IMR-90 (cell line): ENCODE data around the gene FOXP1. TPM values are rescaled to one million over a fixed set of nuclear protein-coding genes. Genes with fewer than 3 reads are reported as not detected.

Experiments
- ATAC-seq: fragments of 200-7000 bp; cut with Tn5 transposase; 2 replicates; pipeline ENCODE4 v1.9.1; 2020; ENCODE audit warnings: low read depth, mild to moderate bottlenecking, moderate library complexity
- BruUV-seq: library from RNA; stranded (reverse); fragments of 400-500 nt; replicated peaks from 2 replicates; lab custom pipeline; 2021; lab: Mats Ljungman, UMichigan
- CTCF ChIA-PET: fragments of 300-600 bp; formaldehyde crosslinking; extraction: SDS; loops from one replicate; lab custom pipeline; 2021; ENCODE audit warnings: antibody characterized with exemption; lab: Yijun Ruan, JAX
- POLR2A ChIA-PET: fragments of 300-600 bp; sonication (Branson Sonifier 250); formaldehyde crosslinking; loops from one replicate; lab custom pipeline; 2022; ENCODE audit warnings: antibody characterized with exemption; ENCODE audit not compliant: unreplicated experiment; lab: Charles Lee
- DNase-seq: peaks from one replicate; pipeline ENCODE4 v3.0.0; 2013
- H2AFZ ChIP-seq: replicated peaks from 2 replicates; pipeline ENCODE3; 2013; ENCODE audit warnings: low read length, mild to moderate bottlenecking; ENCODE audit not compliant: poor library complexity
- H2AK5ac ChIP-seq: 2 replicates; pipeline ENCODE4 v1.6.1; 2013; ENCODE audit warnings: low read depth, low read length, inconsistent platforms
- H2AK9ac ChIP-seq: replicated peaks from 2 replicates; pipeline ENCODE3; 2013; ENCODE audit warnings: mild to moderate bottlenecking, low read depth, low read length, moderate library complexity; ENCODE audit not compliant: poor library complexity
- H2BK120ac ChIP-seq: 2 replicates; pipeline ENCODE4 v1.6.1; 2013; ENCODE audit warnings: low read depth, low read length, inconsistent platforms
- H2BK15ac ChIP-seq: 3 replicates; pipeline ENCODE4 v1.6.1; 2013; ENCODE audit warnings: low read depth, low read length, inconsistent platforms
- H2BK20ac ChIP-seq: 2 replicates; pipeline ENCODE4 v1.6.1; 2013; ENCODE audit warnings: low read depth, mild to moderate bottlenecking, inconsistent platforms, low read length, moderate library complexity
- H2BK5ac ChIP-seq: 2 replicates; pipeline ENCODE4 v1.6.1; 2013; ENCODE audit warnings: mild to moderate bottlenecking, low read depth, low read length, inconsistent platforms; ENCODE audit not compliant: poor library complexity, severe bottlenecking
- H3K14ac ChIP-seq: replicated peaks from 2 replicates; pipeline ENCODE4 v1.6.1; 2013; ENCODE audit warnings: low read depth, low read length, inconsistent platforms
- H3K18ac ChIP-seq: 2 replicates; pipeline ENCODE4 v1.6.1; 2013; ENCODE audit warnings: low read depth, low read length, control low read depth
- H3K23ac ChIP-seq: 2 replicates; pipeline ENCODE4 v1.6.1; 2013; ENCODE audit warnings: low read depth, low read length, inconsistent platforms
- H3K27ac ChIP-seq: 2 replicates; pipeline ENCODE4 v1.5.1; 2013; ENCODE audit warnings: mild to moderate bottlenecking, control low read depth, low read length; ENCODE audit not compliant: insufficient read depth
- H3K27me3 ChIP-seq: 2 replicates; pipeline ENCODE4 v1.6.1; 2013; ENCODE audit warnings: low read length; ENCODE audit not compliant: control insufficient read depth, insufficient read depth
- H3K36me3 ChIP-seq: 2 replicates; pipeline ENCODE4 v1.6.1; 2013; ENCODE audit warnings: low read length, mixed read lengths; ENCODE audit not compliant: control insufficient read depth, insufficient read depth
- H3K4ac ChIP-seq: 2 replicates; pipeline ENCODE4 v1.6.1; 2013; ENCODE audit warnings: low read depth, low read length, inconsistent platforms
- H3K4me1 ChIP-seq: 2 replicates; pipeline ENCODE4 v1.6.1; 2013; ENCODE audit warnings: low read length, mixed read lengths; ENCODE audit not compliant: control insufficient read depth, insufficient read depth
- H3K4me2 ChIP-seq: 2 replicates; pipeline ENCODE4 v1.6.1; 2013; ENCODE audit warnings: low read depth, mild to moderate bottlenecking, control low read depth, low read length, moderate library complexity
- H3K4me3 ChIP-seq: 2 replicates; pipeline ENCODE4 v1.5.1; 2013; ENCODE audit warnings: low read depth, mild to moderate bottlenecking, control low read depth, low read length, moderate library complexity; ENCODE audit not compliant: insufficient read depth
- H3K56ac ChIP-seq: 2 replicates; pipeline ENCODE4 v1.6.1; 2013; ENCODE audit warnings: low read length, inconsistent platforms; ENCODE audit not compliant: insufficient read depth; ENCODE audit errors: extremely low read depth
- H3K79me1 ChIP-seq, 2 experiments: 2 replicates each; pipeline ENCODE4 v1.6.1; 2013; ENCODE audit warnings: low read length in 2 of 2, inconsistent platforms in 1 of 2, low read depth in 1 of 2
- H3K9ac ChIP-seq: 2 replicates; pipeline ENCODE4 v1.6.1; 2013; ENCODE audit warnings: low read depth, low read length, control low read depth
- H3K9me1 ChIP-seq: 2 replicates; pipeline ENCODE4 v1.6.1; 2013; ENCODE audit warnings: low read length, inconsistent platforms; ENCODE audit not compliant: insufficient read depth
- H3K9me3 ChIP-seq: 2 replicates; pipeline ENCODE4 v1.6.1; 2013; ENCODE audit warnings: low read length; ENCODE audit not compliant: control insufficient read depth, insufficient read depth
- H4K20me1 ChIP-seq: 2 replicates; pipeline ENCODE4 v1.6.1; 2013; ENCODE audit warnings: low read length, inconsistent platforms; ENCODE audit not compliant: insufficient read depth
- H4K5ac ChIP-seq: 2 replicates; pipeline ENCODE4 v1.6.1; 2013; ENCODE audit warnings: mild to moderate bottlenecking, low read depth, low read length, control low read depth
- H4K8ac ChIP-seq, 2 experiments: 2 replicates each; pipeline ENCODE4 v1.6.1; 2013; ENCODE audit warnings: low read depth in 2 of 2, low read length in 2 of 2, control low read depth in 1 of 2, inconsistent platforms in 1 of 2
- H4K91ac ChIP-seq: 2 replicates; pipeline ENCODE4 v1.6.1; 2013; ENCODE audit warnings: low read depth, low read length, inconsistent platforms; ENCODE audit not compliant: insufficient read depth
- BHLHE40 ChIP-seq: fragments of 150-350 bp; IDR thresholded peaks from 2 replicates; pipeline ENCODE4 v1.6.1; 2016; ENCODE audit warnings: mild to moderate bottlenecking, low read depth, low read length
- CEBPB ChIP-seq: IDR thresholded peaks from 2 replicates; pipeline ENCODE4 v1.6.1; 2012; ENCODE audit warnings: low read depth, low read length, improper control_type of control experiment
- CHD1 ChIP-seq: IDR thresholded peaks from 2 replicates; pipeline ENCODE4 v1.6.1; 2012; ENCODE audit warnings: low read depth, low read length, improper control_type of control experiment
- FOS ChIP-seq: fragments of 150-350 bp; IDR thresholded peaks from 2 replicates; pipeline ENCODE4 v1.6.1; 2016; ENCODE audit warnings: low read depth, low read length
- MAFK ChIP-seq: IDR thresholded peaks from 2 replicates; pipeline ENCODE4 v1.6.1; 2012; ENCODE audit warnings: low read depth, low read length, improper control_type of control experiment
- MAZ ChIP-seq: IDR thresholded peaks from 2 replicates; pipeline ENCODE4 v1.6.1; 2012; ENCODE audit warnings: low read depth, mild to moderate bottlenecking, low read length, improper control_type of control experiment, moderate library complexity, borderline replicate concordance
- MXI1 ChIP-seq: IDR thresholded peaks from 2 replicates; pipeline ENCODE4 v1.6.1; 2012; ENCODE audit warnings: low read depth, mild to moderate bottlenecking, low read length, moderate library complexity, borderline replicate concordance
- NFE2L2 ChIP-seq: fragments of 150-350 bp; IDR thresholded peaks from 2 replicates; pipeline ENCODE4 v1.6.1; 2016; ENCODE audit warnings: low read depth, mild to moderate bottlenecking, low read length
- POLR2A ChIP-seq: IDR thresholded peaks from 2 replicates; pipeline ENCODE4 v1.6.1; 2012; ENCODE audit warnings: mild to moderate bottlenecking, low read depth, low read length
- RAD21 ChIP-seq: IDR thresholded peaks from 2 replicates; pipeline ENCODE4 v1.6.1; 2012; ENCODE audit warnings: low read length, improper control_type of control experiment
- RCOR1 ChIP-seq: IDR thresholded peaks from 2 replicates; pipeline ENCODE4 v1.6.1; 2012; ENCODE audit warnings: mild to moderate bottlenecking, low read length, improper control_type of control experiment; ENCODE audit not compliant: insufficient replicate concordance
- RFX5 ChIP-seq: IDR thresholded peaks from 2 replicates; pipeline ENCODE4 v1.8.0; 2012; ENCODE audit warnings: low read depth, mild to moderate bottlenecking, low read length, moderate library complexity
- SMC3 ChIP-seq: fragments of 150-350 bp; IDR thresholded peaks from 2 replicates; pipeline ENCODE4 v1.6.1; 2016; ENCODE audit warnings: low read depth, mild to moderate bottlenecking, antibody characterized with exemption, low read length, moderate library complexity
- WGBS, 2 experiments: methylation state at CpG; one replicate each; pipeline versions ENCODE4 v1.1.5 to v1.1.7; 2013; ENCODE audit warnings: missing lambda C conversion rate in 2 of 2; ENCODE audit not compliant: insufficient read length in 1 of 2; ENCODE audit errors: extremely low coverage in 2 of 2; 5-methylcytosine and 5-hydroxymethylcytosine counted together
- dilution Hi-C: fragments of 300-500 bp; cut with HindIII; formaldehyde crosslinking; loops from one replicate; pipeline ENCODE4 v1.14.3; 2018; ENCODE audit warnings: low sequenced_read_pairs; ENCODE audit not compliant: unreplicated experiment
- in situ Hi-C: fragments of 300-500 bp; cut with MboI; formaldehyde crosslinking; loops from 3 replicates; pipeline ENCODE4 v1.14.3; 2019; ENCODE audit warnings: low sequenced_read_pairs, inconsistent platforms, mixed read lengths
- intact Hi-C: fragments of 100-400 bp; cut with micrococcal nuclease; formaldehyde crosslinking; loops from 2 replicates; pipeline ENCODE4 v1.10.0; 2022
- polyA plus RNA-seq, 3 experiments: library from polyadenylated mRNA; depleted of rRNA; stranded (reverse); fragments of >200 nt; gene quantifications; 2 replicates each; pipeline ENCODE4 v1.2.3, GENCODE V29; 2012; ENCODE audit warnings: low replicate concordance in 1 of 3
- total RNA-seq: library from RNA; depleted of rRNA; stranded (reverse); fragments of >200 nt; gene quantifications from 2 replicates; pipeline ENCODE4 v1.2.3, GENCODE V29; 2012
- TF ChIP-seq, protein P1 (sequence below): conservative IDR thresholded peaks from 2 replicates; pipeline ENCODE4 v1.5.1; 2012; ENCODE audit warnings: mild to moderate bottlenecking, low read depth, low read length, improper control_type of control experiment
- TF ChIP-seq, protein P2 (sequence below): fragments of 150-350 bp; IDR thresholded peaks from 2 replicates; pipeline ENCODE4 v1.6.1; 2016; ENCODE audit warnings: low read depth, mild to moderate bottlenecking, low read length, moderate library complexity, borderline replicate concordance
- TF ChIP-seq, protein P3 (sequence below): fragments of 150-350 bp; IDR thresholded peaks from 2 replicates; pipeline ENCODE4 v1.6.1; 2017; ENCODE audit warnings: mild to moderate bottlenecking, antibody characterized with exemption, low read length, low read depth

Gene FOXP1
- total and polyA plus RNA-seq, 2 of the 4 experiments (the other 2 are of a cell fraction), result 37.0 to 132 TPM

DNA sequence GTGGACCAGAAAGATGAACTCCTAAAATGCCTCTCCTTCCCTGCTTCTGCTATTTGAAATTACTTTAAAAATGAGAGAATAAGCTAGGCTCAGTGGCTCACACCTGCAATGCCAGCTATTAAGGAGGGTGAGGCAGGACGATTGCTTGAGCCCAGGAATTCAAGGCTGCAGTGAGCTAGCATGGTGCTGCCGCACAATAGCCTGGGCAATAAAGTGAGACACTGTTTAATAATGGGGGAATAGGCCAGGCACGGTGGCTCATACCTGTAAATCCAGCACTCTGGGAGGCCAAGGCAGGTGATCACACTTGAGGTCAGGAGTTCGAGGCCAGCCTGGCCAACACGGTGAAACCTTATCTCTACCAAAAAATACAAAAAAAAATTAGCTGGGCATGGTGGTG, 271.1 kb downstream of the FOXP1 start:
- Histone ChIP-seq H2AK9ac (no peak overlapping the region), H2AK5ac (peak overlapping the region; percentile 20; the same call in 1 of the 2 replicates), H3K27me3 (no peaks in the 10 kb centered on the region), H4K5ac (no peak overlapping the region), H3K14ac (no peak overlapping the region), H3K4ac (no peak overlapping the region), H2BK5ac (no peak overlapping the region), H3K18ac (no peak overlapping the region), H3K79me1 (peaks cover 9 to 30% of the 10 kb centered on the region in 2 experiments), H3K56ac (no peak overlapping the region), H4K91ac (no peak overlapping the region), H3K4me2 (no peak overlapping the region), H3K4me3 (no peak overlapping the region), H2BK15ac (no peak overlapping the region), H3K27ac (no peak overlapping the region), H3K9me1 (0 out of 2 replicates have a peak, but pooled peaks cover 9% of the 10 kb centered on the region), H2BK120ac (no peak overlapping the region), H3K36me3 (no peaks in the 10 kb centered on the region), H2BK20ac (no peak overlapping the region), H3K9me3 (no peaks in the 10 kb centered on the region), H4K8ac (no peak overlapping the region), H3K23ac (no peak overlapping the region), H4K20me1 (no peaks in the 10 kb centered on the region), H3K4me1 (peaks cover 11% of the 10 kb centered on the region), H3K9ac (no peak overlapping the region), H2AFZ (no peak overlapping the region)
- ChIA-PET POLR2A (no interaction called here), CTCF (interaction anchor here (0.6 kb wide), 1 partner anchor 42 kb away, joined by 3 read pairs; no protein-coding TSS in a partner anchor)
- in situ Hi-C loops (loop anchor here (25.0 kb wide), 1 partner anchor 600 kb away; no protein-coding TSS in a partner anchor), dilution Hi-C loops (no loop called here), intact Hi-C loops (no loop called here)
- TF ChIP-seq CHD1 (no peak), NFE2L2 (no peak), MAZ (no peak), SMC3 (no peak), RAD21 (no peak), MAFK (no peak), CEBPB (no peak), FOS (no peak), RFX5 (no peak), POLR2A (no peak), RCOR1 (no peak), BHLHE40 (no peak), MXI1 (no peak)
- TF ChIP-seq, protein P1, sequence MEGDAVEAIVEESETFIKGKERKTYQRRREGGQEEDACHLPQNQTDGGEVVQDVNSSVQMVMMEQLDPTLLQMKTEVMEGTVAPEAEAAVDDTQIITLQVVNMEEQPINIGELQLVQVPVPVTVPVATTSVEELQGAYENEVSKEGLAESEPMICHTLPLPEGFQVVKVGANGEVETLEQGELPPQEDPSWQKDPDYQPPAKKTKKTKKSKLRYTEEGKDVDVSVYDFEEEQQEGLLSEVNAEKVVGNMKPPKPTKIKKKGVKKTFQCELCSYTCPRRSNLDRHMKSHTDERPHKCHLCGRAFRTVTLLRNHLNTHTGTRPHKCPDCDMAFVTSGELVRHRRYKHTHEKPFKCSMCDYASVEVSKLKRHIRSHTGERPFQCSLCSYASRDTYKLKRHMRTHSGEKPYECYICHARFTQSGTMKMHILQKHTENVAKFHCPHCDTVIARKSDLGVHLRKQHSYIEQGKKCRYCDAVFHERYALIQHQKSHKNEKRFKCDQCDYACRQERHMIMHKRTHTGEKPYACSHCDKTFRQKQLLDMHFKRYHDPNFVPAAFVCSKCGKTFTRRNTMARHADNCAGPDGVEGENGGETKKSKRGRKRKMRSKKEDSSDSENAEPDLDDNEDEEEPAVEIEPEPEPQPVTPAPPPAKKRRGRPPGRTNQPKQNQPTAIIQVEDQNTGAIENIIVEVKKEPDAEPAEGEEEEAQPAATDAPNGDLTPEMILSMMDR, result no peak
- TF ChIP-seq, protein P2, sequence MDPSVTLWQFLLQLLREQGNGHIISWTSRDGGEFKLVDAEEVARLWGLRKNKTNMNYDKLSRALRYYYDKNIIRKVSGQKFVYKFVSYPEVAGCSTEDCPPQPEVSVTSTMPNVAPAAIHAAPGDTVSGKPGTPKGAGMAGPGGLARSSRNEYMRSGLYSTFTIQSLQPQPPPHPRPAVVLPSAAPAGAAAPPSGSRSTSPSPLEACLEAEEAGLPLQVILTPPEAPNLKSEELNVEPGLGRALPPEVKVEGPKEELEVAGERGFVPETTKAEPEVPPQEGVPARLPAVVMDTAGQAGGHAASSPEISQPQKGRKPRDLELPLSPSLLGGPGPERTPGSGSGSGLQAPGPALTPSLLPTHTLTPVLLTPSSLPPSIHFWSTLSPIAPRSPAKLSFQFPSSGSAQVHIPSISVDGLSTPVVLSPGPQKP, result no peak
- TF ChIP-seq, protein P3, sequence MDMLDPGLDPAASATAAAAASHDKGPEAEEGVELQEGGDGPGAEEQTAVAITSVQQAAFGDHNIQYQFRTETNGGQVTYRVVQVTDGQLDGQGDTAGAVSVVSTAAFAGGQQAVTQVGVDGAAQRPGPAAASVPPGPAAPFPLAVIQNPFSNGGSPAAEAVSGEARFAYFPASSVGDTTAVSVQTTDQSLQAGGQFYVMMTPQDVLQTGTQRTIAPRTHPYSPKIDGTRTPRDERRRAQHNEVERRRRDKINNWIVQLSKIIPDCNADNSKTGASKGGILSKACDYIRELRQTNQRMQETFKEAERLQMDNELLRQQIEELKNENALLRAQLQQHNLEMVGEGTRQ, result no peak
- DNase-seq (no peak), ATAC-seq (no peak)
- BruUV-seq, result no TSS peak
- WGBS, 2 experiments, result no CpG with 5 or more reads among the region's 5 CpGs
